Natural killer cell treated with Interleukin-12 subunit alpha and Interleukin-12 subunit beta and Interleukin-15 and Interleukin-18, amount 100 ng/mL, for 72 hours (primary cell): Measurements from ENCODE around the gene INPP4B. TPM values are rescaled to one million over a fixed set of nuclear protein-coding genes. Genes with fewer than 3 reads are reported as not detected.

Experiments
- ATAC-seq, 2 donors: fragments of 150-1000 bp; cut with Tn5 transposase in 1 of 2; sonication (Bioruptor Pico), chemical (Tn5 transposase) in 1 of 2; 2 replicates each; pipeline ENCODE4 v1.10.0; 2021
- DNase-seq: peaks from one replicate; pipeline ENCODE4 v3.0.0; 2022; ENCODE audit warnings: low spot score
- H3K27ac Mint-ChIP-seq, 2 donors: 1 replicate in 1 of 2; 2 replicates in 1 of 2; pipeline ENCODE4 v1.8.0; 2022; ENCODE audit warnings: mixed read lengths in 2 of 2, mild to moderate bottlenecking in 1 of 2, moderate library complexity in 1 of 2
- H3K27me3 Mint-ChIP-seq, 2 donors: 1 replicate in 1 of 2; 2 replicates in 1 of 2; pipeline ENCODE4 v1.8.0; 2022; ENCODE audit warnings: mixed read lengths in 2 of 2
- H3K36me3 Mint-ChIP-seq: one replicate; pipeline ENCODE4 v1.8.0; 2022; ENCODE audit warnings: mixed read lengths
- H3K4me1 Mint-ChIP-seq, 2 donors: 1 replicate in 1 of 2; 2 replicates in 1 of 2; pipeline ENCODE4 v1.8.0; 2022; ENCODE audit warnings: low read depth in 2 of 2, mixed read lengths in 2 of 2, mild to moderate bottlenecking in 1 of 2
- H3K4me3 Mint-ChIP-seq: one replicate; pipeline ENCODE4 v1.8.0; 2022; ENCODE audit warnings: mixed read lengths
- H3K9me3 Mint-ChIP-seq: 2 replicates; pipeline ENCODE4 v1.8.0; 2022; ENCODE audit warnings: mixed read lengths
- total RNA-seq, 2 donors: library from RNA; stranded (reverse); gene quantifications; one replicate each; pipeline ENCODE4 v1.2.3, GENCODE V29; 2022

Gene INPP4B
- total RNA-seq, 2 donors from 2014 or later, result 3.2 to 25.6 TPM

DNA sequence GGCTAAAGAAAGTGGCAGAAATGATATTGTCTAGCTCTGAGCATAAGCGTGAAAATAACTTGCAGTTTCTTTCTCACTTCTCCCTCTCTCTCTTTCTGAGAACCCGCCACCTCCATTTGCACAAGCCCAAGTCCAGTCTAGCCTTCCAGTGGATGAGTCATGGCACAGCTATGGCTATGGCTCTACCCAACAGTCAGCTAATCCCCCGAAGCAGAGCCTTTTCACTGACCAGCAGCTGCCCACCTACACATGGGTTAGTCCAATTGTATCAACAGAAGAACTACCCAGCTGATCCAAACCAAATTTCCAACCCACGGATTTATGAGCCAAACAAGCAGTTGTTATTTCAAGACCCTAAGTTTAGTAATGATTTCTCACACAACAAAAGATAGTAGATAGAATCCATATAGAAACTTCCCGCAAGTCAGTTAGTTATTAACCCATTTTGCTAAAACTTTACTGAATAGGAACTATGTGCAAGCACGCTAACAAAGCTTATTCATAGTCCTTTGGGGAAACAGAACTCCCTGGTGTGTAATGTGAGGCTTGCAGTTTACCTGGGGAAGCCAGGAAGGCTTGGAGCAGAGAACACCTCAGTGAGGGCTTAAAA is 282.3 kb downstream of the INPP4B start:
- DNase-seq (no peak), ATAC-seq (no peak)
- Mint-ChIP-seq H3K36me3 (no peaks in the 10 kb centered on the region), H3K4me1 (peaks cover 0 to 7% of the 10 kb centered on the region in 2 donors), H3K27ac (no peak overlapping the region), H3K9me3 (peaks cover 6% of the 10 kb centered on the region), H3K4me3 (no peak overlapping the region), H3K27me3 (no peaks in the 10 kb centered on the region)

DNA sequence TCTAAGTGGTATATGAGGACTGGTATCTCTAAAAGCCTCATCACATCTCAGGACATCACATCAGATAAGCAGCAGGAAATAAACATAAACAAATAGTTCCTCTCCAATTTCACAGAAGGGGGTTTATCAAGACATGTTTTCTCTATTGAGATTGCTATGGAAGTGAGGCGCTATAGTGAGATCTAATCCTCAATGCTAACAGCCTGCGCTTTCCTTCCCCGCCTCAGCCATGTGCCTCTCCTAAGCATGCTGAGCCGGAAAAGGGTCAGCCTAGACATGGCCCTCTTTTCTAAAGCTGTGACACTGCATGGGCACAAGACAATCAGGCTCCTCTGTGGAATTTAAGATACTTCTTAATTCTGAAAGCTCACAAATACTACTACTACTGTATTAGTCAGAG is 286.1 kb downstream of the INPP4B start:
- ATAC-seq, result no peak
- Mint-ChIP-seq H3K27me3 (no peaks in the 10 kb centered on the region), H3K4me3 (no peak overlapping the region), H3K36me3 (no peaks in the 10 kb centered on the region), H3K4me1 (no peaks in the 10 kb centered on the region), H3K27ac (no peak overlapping the region), H3K9me3 (no peaks in the 10 kb centered on the region)
- no peak for DNase-seq

DNA sequence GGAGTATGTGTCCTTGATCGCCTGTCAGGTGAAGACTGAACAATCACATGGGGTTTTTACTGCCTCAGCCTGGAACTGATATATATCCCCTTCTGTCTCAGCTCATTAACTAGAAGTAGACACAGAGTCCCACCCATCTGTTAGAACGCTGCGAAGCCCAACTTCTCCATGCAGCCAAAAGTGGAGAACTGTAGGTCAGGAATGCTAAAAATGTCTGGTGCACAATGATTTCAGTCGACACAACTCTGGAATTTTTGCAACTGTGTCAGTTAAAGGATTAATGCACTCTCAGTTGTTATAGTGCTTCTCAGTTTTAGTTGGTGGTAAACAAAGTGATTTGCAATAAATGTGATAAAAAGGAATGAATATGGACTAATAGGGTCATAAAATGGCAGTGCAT is 287.2 kb downstream of the INPP4B start:
- no peaks in the 10 kb centered on the region for H3K9me3 Mint-ChIP-seq

DNA sequence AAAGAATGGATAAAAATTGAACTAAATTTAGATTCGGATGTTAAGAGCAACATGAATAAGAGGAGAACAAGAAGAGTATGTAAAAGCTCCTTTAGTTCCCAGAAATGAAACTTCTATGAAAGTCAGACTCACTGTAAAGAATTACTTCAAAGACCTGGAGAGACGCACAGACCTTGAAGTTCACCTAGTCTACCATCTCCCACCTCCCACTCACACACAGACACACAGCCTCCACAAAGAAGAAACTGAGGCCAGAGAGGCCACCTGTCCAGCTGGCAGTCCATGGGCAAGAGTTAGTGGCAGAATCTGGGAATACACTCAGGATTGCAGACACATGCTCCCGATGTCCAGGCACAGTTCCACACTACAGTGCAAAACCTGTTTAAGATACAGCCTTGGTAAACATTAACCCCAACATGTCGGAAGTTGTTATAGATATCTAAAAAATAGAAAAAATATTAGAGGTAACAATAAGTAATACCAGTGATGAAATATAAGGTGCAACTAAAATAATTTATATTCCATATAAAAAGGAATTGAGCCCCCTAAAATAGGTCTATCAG is 288.8 kb downstream of the INPP4B start:
- Mint-ChIP-seq H3K36me3 (no peaks in the 10 kb centered on the region), H3K27ac (peak overlapping the region in 1 of 2 donors; percentile 11), H3K9me3 (no peaks in the 10 kb centered on the region), H3K4me1 (no peaks in the 10 kb centered on the region), H3K4me3 (no peak overlapping the region), H3K27me3 (no peaks in the 10 kb centered on the region)
- DNase-seq, result no peak
- no peak for ATAC-seq

More for the DNA sequence above, 287.2 kb downstream of the INPP4B start:
- H3K36me3 Mint-ChIP-seq, result no peaks in the 10 kb centered on the region
- H3K27me3 Mint-ChIP-seq, result no peaks in the 10 kb centered on the region
- H3K4me3 Mint-ChIP-seq, result no peak overlapping the region
- no peak overlapping the region for H3K27ac Mint-ChIP-seq
- DNase-seq, result no peak
- no peak for ATAC-seq
- no peaks in the 10 kb centered on the region for H3K4me1 Mint-ChIP-seq

DNA sequence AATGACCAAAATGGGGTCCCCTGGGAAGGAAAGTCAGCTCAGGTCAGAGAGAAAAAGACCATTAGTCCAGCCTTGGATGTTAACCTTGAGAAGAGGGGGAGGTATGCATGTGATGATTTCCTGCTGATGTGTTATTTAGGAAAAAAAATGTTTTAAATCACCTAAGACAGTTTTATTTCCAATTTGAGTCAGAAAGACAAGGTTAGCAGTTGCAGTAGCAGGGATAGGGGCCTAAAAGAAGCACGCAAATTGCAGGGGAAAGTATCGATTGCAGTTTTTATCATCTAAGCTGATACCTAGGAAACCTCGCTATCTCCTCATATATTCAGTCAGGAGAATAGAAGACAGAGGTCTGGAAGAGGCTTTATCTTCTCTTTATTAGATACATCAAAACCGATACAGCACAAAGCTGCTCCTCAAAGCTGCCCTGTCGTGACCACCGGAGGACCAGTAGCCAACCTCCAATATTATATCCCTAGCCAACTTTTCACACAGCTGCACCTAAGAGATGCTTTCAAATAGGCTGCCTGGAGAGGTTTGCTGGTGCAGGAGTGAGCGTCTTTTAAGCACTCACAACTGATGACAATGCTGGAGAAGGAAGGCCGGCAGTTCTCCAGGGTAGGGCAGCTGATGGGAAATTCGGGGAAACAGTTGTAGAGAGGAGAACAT is 289.4 kb downstream of the INPP4B start:
- H3K4me3 Mint-ChIP-seq, result no peak overlapping the region
- H3K4me1 Mint-ChIP-seq, result no peaks in the 10 kb centered on the region
- no peaks in the 10 kb centered on the region for H3K27me3 Mint-ChIP-seq
- DNase-seq (no peak), ATAC-seq (no peak)
- H3K9me3 Mint-ChIP-seq, result no peaks in the 10 kb centered on the region
- H3K36me3 Mint-ChIP-seq, result no peaks in the 10 kb centered on the region
- H3K27ac Mint-ChIP-seq, result peak overlapping the region in 1 of 2 donors; percentile 11

DNA sequence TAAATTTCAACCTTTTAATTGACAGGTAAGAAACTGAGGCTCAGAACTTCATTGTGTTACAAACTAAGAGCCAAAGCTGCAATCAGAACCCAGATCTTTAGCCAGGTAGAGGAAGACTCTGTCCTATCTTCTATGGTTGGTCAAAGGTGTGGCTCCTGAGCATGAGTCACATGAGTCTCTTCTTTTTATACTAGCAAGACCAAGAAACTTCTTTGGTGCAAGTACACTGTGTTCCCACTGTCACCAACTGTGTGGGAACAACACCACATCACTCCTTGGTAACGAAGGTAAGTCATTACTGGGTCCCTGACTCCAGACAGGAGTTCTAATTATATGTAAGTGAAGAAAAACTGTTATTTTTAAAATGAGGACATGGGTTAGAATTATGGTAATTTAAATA is 290.1 kb downstream of the INPP4B start:
- Mint-ChIP-seq H3K9me3 (no peaks in the 10 kb centered on the region), H3K27ac (peak overlapping the region in 1 of 2 donors; percentile 8), H3K4me1 (no peaks in the 10 kb centered on the region), H3K27me3 (no peaks in the 10 kb centered on the region), H3K36me3 (no peaks in the 10 kb centered on the region), H3K4me3 (no peak overlapping the region)
- ATAC-seq (no peak), DNase-seq (no peak)

DNA sequence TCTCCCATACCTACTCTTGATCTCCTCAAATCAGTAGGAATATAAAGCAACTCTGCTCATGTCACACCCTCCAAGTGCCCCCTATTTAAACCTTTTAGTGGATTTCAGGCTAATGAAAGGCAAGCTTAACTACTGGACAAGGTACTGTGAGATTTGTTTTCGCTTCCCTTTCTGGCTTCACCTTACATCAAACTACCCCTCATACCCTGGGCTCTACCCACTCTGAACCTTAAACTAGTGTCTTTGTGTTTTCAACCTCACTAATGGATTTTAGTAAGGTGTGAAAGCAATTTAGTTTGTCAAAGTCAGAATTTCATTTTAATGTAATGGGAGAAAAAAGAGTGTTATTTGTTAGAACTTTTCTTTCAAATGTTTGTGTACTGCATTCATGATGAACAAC is 291.7 kb downstream of the INPP4B start:
- H3K27ac Mint-ChIP-seq, result no peak overlapping the region
- H3K36me3 Mint-ChIP-seq, result no peaks in the 10 kb centered on the region
- H3K4me1 Mint-ChIP-seq, result no peaks in the 10 kb centered on the region
- H3K4me3 Mint-ChIP-seq, result no peak overlapping the region
- H3K9me3 Mint-ChIP-seq, result no peaks in the 10 kb centered on the region
- no peaks in the 10 kb centered on the region for H3K27me3 Mint-ChIP-seq
- no peak for DNase-seq
- no peak for ATAC-seq

DNA sequence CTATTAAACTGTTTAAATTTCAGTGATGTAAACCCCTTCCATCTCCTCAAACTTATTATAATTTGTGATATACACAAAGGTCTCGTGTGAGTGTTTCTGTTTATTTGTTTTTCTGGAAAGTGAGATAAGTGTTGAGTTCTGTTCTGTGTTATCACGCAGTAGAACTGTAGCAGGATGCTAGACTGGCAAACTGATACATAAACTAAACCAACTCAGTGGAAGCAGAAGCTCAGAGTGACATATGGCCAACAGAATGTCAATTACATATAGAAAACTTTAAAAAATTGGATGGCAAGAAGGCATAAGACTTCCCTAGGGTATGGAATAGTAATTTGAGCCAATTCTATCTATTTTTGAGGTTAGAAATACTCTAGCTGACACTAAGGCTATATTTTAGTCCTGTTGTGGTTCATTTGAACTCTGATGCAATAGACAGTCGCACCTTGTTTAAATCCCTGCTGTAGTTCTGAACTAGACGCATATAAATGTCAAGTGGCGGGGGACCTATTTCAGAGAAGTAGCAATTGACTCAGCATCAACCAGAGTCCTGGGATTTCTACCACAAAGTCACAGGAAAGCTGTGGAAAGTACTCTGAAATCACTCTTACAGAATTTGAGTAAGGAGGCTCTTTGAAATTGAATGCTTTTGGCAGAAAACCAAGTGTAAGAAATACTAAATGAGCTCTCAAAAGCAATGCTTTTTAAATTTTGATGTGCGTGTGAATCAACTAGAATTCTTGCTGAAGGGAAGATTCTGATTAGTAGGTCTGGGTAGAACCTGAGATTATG is 294.4 kb downstream of the INPP4B start:
- Mint-ChIP-seq H3K27me3 (no peaks in the 10 kb centered on the region), H3K4me1 (no peaks in the 10 kb centered on the region), H3K36me3 (no peaks in the 10 kb centered on the region), H3K4me3 (no peak overlapping the region), H3K9me3 (peaks cover 2% of the 10 kb centered on the region), H3K27ac (no peak overlapping the region)
- DNase-seq (no peak), ATAC-seq (no peak)

DNA sequence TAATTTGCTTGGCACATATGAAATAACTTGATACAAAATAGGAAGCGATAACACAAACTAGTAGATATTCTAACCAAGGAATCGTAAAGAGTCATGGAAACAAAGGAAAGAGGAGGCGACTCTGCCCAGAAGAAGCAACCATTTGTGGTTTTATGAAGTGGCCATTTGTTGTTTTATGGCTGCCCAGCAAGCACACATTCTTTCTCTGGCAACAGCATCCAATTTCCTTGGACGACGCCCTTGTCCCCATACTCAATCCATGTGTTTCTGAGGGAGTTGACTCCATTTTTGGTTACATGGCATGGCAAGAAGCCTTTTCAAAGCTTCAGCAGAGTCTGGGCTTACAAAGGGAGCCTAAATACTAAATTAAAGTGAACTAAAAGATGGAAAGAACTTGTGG is 295.1 kb downstream of the INPP4B start:
- Mint-ChIP-seq H3K36me3 (no peaks in the 10 kb centered on the region), H3K4me1 (no peaks in the 10 kb centered on the region), H3K4me3 (no peak overlapping the region), H3K9me3 (peaks cover 4% of the 10 kb centered on the region), H3K27ac (no peak overlapping the region), H3K27me3 (no peaks in the 10 kb centered on the region)
- ATAC-seq (no peak), DNase-seq (no peak)

DNA sequence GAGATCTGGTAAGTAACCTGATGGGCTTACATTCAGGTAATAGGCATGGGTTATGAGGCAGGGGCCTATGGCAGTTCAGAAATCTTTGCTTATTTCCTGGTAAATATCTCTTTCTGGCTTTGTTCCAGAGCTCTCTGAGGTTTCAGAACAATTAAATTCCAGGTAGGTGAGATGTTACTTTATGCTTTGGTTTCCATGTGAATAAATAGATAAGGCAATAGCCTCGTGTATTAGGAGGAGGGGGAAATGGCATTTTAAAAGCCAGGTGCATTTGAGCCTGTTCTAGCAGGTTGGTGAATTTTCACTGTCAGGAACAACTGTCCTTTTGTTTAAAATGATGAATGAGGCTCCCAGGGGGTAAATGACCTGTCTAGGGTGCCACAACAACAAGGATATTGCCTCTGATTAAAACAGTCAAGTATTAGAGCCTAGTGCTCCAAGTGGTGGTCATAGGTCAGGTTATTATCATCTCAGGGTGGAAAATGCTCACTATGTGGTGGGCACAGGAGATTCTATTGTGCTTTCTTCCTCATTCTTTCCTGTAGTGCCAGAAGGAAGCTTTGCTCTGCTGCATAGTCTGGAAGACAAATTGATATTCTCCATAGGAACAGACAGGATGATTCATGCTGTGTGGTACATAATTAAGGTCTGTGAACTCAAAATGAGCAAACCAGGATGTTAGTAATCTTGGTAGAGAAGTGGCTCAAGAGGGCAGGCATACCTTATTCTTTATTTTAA is 296.2 kb downstream of the INPP4B start:
- no peak for DNase-seq
- peak in 1 of 2 donors; percentile 56 for ATAC-seq
- Mint-ChIP-seq H3K9me3 (peaks cover 5% of the 10 kb centered on the region), H3K4me1 (no peaks in the 10 kb centered on the region), H3K4me3 (no peak overlapping the region), H3K27me3 (no peaks in the 10 kb centered on the region), H3K36me3 (no peaks in the 10 kb centered on the region), H3K27ac (no peak overlapping the region)

DNA sequence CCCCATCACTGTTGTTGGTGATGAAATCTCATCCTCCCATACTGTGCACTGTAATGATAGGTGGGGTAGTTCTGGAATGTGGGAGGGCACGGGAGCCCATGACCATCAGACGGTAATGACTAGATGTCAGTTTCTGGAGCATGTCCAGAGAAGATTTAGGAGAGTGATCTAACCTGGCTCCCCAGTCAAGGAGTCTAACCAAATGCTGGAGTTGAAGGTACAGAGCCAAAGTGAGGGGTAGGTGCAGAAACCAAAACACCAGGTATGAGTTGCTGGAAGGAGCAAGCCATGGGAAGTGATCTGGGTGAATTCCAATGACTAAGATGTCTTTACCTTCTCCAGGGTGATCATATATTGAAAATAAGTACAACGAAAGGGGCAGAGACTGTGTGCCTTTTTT is 296.9 kb downstream of the INPP4B start:
- DNase-seq (no peak), ATAC-seq (no peak)
- H3K27ac Mint-ChIP-seq, result no peak overlapping the region
- H3K27me3 Mint-ChIP-seq, result no peaks in the 10 kb centered on the region
- no peak overlapping the region for H3K4me3 Mint-ChIP-seq
- peaks cover 5% of the 10 kb centered on the region for H3K9me3 Mint-ChIP-seq
- no peaks in the 10 kb centered on the region for H3K4me1 Mint-ChIP-seq
- no peaks in the 10 kb centered on the region for H3K36me3 Mint-ChIP-seq

DNA sequence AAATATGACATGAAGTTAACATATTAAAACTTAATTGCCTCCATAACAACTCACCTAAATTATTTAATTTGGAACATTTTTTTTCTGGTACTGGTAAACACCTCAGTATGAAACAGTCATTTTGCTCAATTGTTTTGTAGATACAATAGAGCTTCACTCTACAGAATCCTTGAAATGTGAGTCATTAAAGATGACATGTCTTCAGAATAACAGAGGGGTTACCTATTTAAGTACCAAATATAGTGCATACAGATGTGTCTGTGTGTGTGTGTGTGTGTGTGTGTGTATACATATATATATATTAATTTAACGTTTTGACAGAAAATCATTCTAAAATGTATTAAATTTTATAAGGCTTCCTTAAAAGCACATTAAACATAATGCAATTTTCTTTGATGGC is 297.6 kb downstream of the INPP4B start:
- H3K4me1 Mint-ChIP-seq, result no peaks in the 10 kb centered on the region
- peaks cover 5% of the 10 kb centered on the region for H3K9me3 Mint-ChIP-seq
- H3K36me3 Mint-ChIP-seq, result no peaks in the 10 kb centered on the region
- no peaks in the 10 kb centered on the region for H3K27me3 Mint-ChIP-seq
- ATAC-seq (no peak), DNase-seq (no peak)
- H3K4me3 Mint-ChIP-seq, result no peak overlapping the region
- H3K27ac Mint-ChIP-seq, result no peak overlapping the region

DNA sequence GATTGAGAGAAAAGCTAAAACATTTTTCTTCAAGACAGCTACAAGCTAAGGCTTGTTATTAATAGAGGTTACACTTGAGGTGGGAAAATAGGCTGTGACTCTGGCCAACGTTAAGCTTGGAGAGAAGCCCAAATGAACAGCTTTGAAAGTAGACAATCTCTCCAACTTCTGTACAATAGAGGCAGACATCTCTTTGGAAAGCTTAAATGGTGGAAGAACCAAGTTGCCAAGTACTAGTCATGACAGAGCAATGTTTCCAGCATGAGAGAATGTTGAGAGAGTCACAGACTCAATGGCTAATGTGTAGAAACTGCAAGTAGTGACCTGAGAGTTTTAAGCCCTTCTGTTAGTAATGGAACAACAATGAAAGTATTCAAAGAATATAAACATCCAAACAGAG is 298.1 kb downstream of the INPP4B start:
- H3K4me3 Mint-ChIP-seq, result no peak overlapping the region
- ATAC-seq, result no peak

More for the DNA sequence above, 298.1 kb downstream of the INPP4B start:
- H3K27me3 Mint-ChIP-seq, result no peaks in the 10 kb centered on the region
- no peaks in the 10 kb centered on the region for H3K4me1 Mint-ChIP-seq
- no peak for DNase-seq
- no peak overlapping the region for H3K27ac Mint-ChIP-seq
- H3K9me3 Mint-ChIP-seq, result peaks cover 5% of the 10 kb centered on the region
- H3K36me3 Mint-ChIP-seq, result no peaks in the 10 kb centered on the region
